DND-41 (cell line): ENCODE measurements around the gene SUCLG2.

Source experiments
- ATAC-seq: fragments of 200-7000 bp; cut with Tn5 transposase; 3 replicates; pipeline ENCODE4 v1.9.1; 2021; ENCODE audit warnings: low read depth; ENCODE audit not compliant: insufficient read depth
- DNase-seq: peaks from one replicate; pipeline ENCODE4 v3.0.0-alpha.2; 2020
- H2AFZ ChIP-seq: 2 replicates; pipeline ENCODE4 v1.6.0; 2012; ENCODE audit warnings: low read depth, low read length
- H3K27ac ChIP-seq: 2 replicates; pipeline ENCODE4 v1.5.1; 2012; ENCODE audit warnings: low read length, inconsistent platforms
- H3K27me3 ChIP-seq: fragments of 200-600 bp; sonication (generic); 2 replicates; pipeline ENCODE4 v1.6.0; 2012; ENCODE audit warnings: low read length, mild to moderate bottlenecking, inconsistent platforms; ENCODE audit not compliant: insufficient read depth, poor library complexity
- H3K36me3 ChIP-seq: 2 replicates; pipeline ENCODE4 v1.5.1; 2012; ENCODE audit warnings: low read length, inconsistent platforms; ENCODE audit not compliant: insufficient read depth
- H3K4me1 ChIP-seq: 2 replicates; pipeline ENCODE4 v1.5.1; 2012; ENCODE audit warnings: mild to moderate bottlenecking, low read length; ENCODE audit not compliant: insufficient read depth
- H3K4me2 ChIP-seq: 2 replicates; pipeline ENCODE4 v1.6.0; 2012; ENCODE audit warnings: mild to moderate bottlenecking, moderate library complexity, low read length, inconsistent platforms; ENCODE audit not compliant: insufficient read depth
- H3K4me3 ChIP-seq, 2 experiments: fragments of 200-600 bp in 1 of 2; shearing (Covaris generic) in 1 of 2; 2 replicates each; pipeline ENCODE4 v1.5.1; 2012 to 2016; ENCODE audit warnings: inconsistent platforms in 2 of 2, low read length in 2 of 2, mild to moderate bottlenecking in 2 of 2, low read depth in 1 of 2, moderate library complexity in 1 of 2
- H3K79me2 ChIP-seq: 2 replicates; pipeline ENCODE4 v1.6.0; 2012; ENCODE audit warnings: low read length, inconsistent platforms; ENCODE audit not compliant: insufficient read depth
- H3K9ac ChIP-seq: 2 replicates; pipeline ENCODE4 v1.6.0; 2012; ENCODE audit warnings: low read depth, mild to moderate bottlenecking, inconsistent platforms, low read length, moderate library complexity
- H3K9me3 ChIP-seq: 2 replicates; pipeline ENCODE4 v1.5.1; 2012; ENCODE audit warnings: low read length, moderate library complexity, mild to moderate bottlenecking, inconsistent platforms; ENCODE audit not compliant: insufficient read depth, severe bottlenecking
- H4K20me1 ChIP-seq: 2 replicates; pipeline ENCODE4 v1.6.0; 2012; ENCODE audit warnings: low read length; ENCODE audit not compliant: insufficient read depth
- CTCF ChIP-seq: IDR thresholded peaks from 2 replicates; pipeline ENCODE4 v1.5.1; 2012; ENCODE audit warnings: borderline replicate concordance, low read length, moderate library complexity, mild to moderate bottlenecking; ENCODE audit not compliant: poor library complexity, severe bottlenecking; ENCODE audit errors: extremely low read depth
- EZH2 ChIP-seq: IDR thresholded peaks from 3 replicates; pipeline ENCODE4 v1.6.1; 2012; ENCODE audit warnings: borderline replicate concordance, low read depth, mild to moderate bottlenecking, moderate library complexity, low read length, inconsistent platforms; ENCODE audit not compliant: severe bottlenecking

Gene SUCLG2

GRCh38 chr3:67361323-67361722 lies 293.1 kb downstream of the SUCLG2 start:
- no peaks in the 10 kb centered on the region for H3K27me3 ChIP-seq
- H2AFZ ChIP-seq, result no peak overlapping the region
- no peaks in the 10 kb centered on the region for H3K36me3 ChIP-seq
- no peak overlapping the region for H3K4me2 ChIP-seq
- no peak overlapping the region for H3K27ac ChIP-seq
- no peaks in the 10 kb centered on the region for H3K9me3 ChIP-seq
- peak; percentile 18; the same call in 1 of the 3 replicates for ATAC-seq
- peaks cover 24% of the 10 kb centered on the region for H3K4me1 ChIP-seq
- H3K9ac ChIP-seq, result no peak overlapping the region
- TF ChIP-seq CTCF (no peak), EZH2 (no peak)
- no peaks in the 10 kb centered on the region for H3K79me2 ChIP-seq
- no peak for DNase-seq
- no peak overlapping the region for H3K4me3 ChIP-seq
- H4K20me1 ChIP-seq, result no peaks in the 10 kb centered on the region

- no peak overlapping the region for H3K9ac ChIP-seq
- ATAC-seq (peak; percentile 39; the same call in 2 of the 3 replicates), DNase-seq (no peak)
- no peak overlapping the region for H2AFZ ChIP-seq
- no peaks in the 10 kb centered on the region for H3K27me3 ChIP-seq
- no peaks in the 10 kb centered on the region for H3K36me3 ChIP-seq
- H3K4me2 ChIP-seq, result no peak overlapping the region
- no peaks in the 10 kb centered on the region for H3K9me3 ChIP-seq
- no peak overlapping the region for H3K27ac ChIP-seq
- TF ChIP-seq CTCF (peak; percentile 55), EZH2 (no peak)
- no peak overlapping the region for H3K4me3 ChIP-seq
- peaks cover 9% of the 10 kb centered on the region for H3K4me1 ChIP-seq
- no peaks in the 10 kb centered on the region for H4K20me1 ChIP-seq
- no peaks in the 10 kb centered on the region for H3K79me2 ChIP-seq
Observed at GRCh38 chr3:67357610-67358458, 296.6 kb downstream of the SUCLG2 start.

- no peak for ATAC-seq
- Histone ChIP-seq H4K20me1 (no peaks in the 10 kb centered on the region), H3K4me3 (no peak overlapping the region), H3K27ac (no peak overlapping the region), H2AFZ (no peak overlapping the region), H3K9ac (no peak overlapping the region), H3K9me3 (no peaks in the 10 kb centered on the region), H3K27me3 (no peaks in the 10 kb centered on the region), H3K4me2 (no peak overlapping the region), H3K79me2 (no peaks in the 10 kb centered on the region), H3K36me3 (no peaks in the 10 kb centered on the region), H3K4me1 (no peaks in the 10 kb centered on the region)
- TF ChIP-seq CTCF, result no peak
- TF ChIP-seq EZH2, result no peak
- DNase-seq, result no peak
Observed at GRCh38 chr3:67349551-67350174, 304.7 kb downstream of the SUCLG2 start.
